BJ (cell line): ENCODE measurements around the gene ACAD10. TPM values are rescaled to one million over a fixed set of nuclear protein-coding genes. Genes with fewer than 3 reads are reported as not detected.
A peak's percentile ranks its signal among the peaks of the same experiment; 100 is the strongest.

ENCODE experiments used
- CTCF ChIA-PET: fragments of 350-600 bp; formaldehyde crosslinking; extraction: SDS; loops from one replicate; lab custom pipeline; 2021; ENCODE audit warnings: antibody characterized with exemption, inconsistent platforms; lab: Yijun Ruan, JAX
- POLR2A ChIA-PET: fragments of 300-600 bp; sonication (Branson Sonifier 250); formaldehyde crosslinking; extraction: SDS; loops from one replicate; lab custom pipeline; 2021; ENCODE audit warnings: antibody characterized with exemption; lab: Charles Lee
- DNase-seq: peaks from one replicate; pipeline ENCODE4 v3.0.0-alpha.2; 2011; ENCODE audit warnings: low read depth
- H3K27me3 ChIP-seq: 2 replicates; pipeline ENCODE4 v1.6.0; 2011; ENCODE audit warnings: low read length; ENCODE audit not compliant: control insufficient read depth, insufficient read depth
- H3K36me3 ChIP-seq: 2 replicates; pipeline ENCODE4 v1.5.1; 2011; ENCODE audit warnings: low read length; ENCODE audit not compliant: control insufficient read depth, insufficient read depth
- H3K4me3 ChIP-seq: 2 replicates; pipeline ENCODE4 v1.5.1; 2011; ENCODE audit warnings: low read depth, mild to moderate bottlenecking, control low read depth, low read length
- CTCF ChIP-seq: IDR thresholded peaks from 2 replicates; pipeline ENCODE4 v1.5.1; 2011; ENCODE audit warnings: low read depth, mild to moderate bottlenecking, control low read depth, inconsistent platforms, low read length, moderate library complexity; ENCODE audit not compliant: insufficient read depth
- polyA plus RNA-seq: library from polyadenylated mRNA; depleted of rRNA; stranded (reverse); fragments of >200 nt; gene quantifications from 2 replicates; pipeline ENCODE4 v1.2.3, GENCODE V29; 2011

Gene ACAD10
- polyA plus RNA-seq, 1 experiment = 15.4 TPM

DNA sequence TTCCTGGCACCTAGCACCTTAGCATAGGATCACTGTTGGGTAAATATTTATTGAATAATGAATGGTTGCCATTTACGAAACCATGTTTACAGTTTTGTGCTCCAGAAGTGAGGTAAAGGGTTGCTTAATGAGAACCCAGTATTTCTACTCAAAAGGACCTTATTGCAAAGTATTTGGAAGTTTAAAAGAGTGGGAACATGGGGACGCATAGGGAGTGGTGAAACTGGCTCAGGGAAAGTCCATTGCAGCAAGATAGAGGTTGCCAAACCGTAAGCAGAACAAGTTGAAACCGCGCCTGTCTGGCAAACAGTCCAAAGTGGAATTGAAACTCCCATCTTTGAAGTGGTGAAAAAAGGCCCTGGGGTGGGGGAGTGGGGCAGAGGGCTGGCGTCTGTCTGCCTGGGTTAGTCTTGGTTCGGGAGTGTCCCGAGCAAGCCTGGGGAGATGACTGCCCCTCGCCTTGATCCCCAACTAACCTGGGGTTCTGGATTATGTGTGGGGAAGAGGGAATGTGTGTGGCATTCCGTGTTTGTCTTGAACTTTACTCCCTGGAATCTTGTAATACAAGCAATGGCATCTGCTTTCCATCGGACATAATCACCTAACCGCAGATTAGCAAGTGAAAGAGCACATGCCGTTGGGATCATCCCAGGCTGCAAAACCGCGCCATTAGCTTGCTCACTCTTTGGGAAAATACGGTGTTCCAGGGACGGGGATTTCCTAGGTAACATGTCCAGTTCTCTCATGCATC is 88.1 kb downstream of the ACAD10 start:
- DNase-seq = peak; percentile 67
- no peaks in the 10 kb centered on the region for H3K36me3 ChIP-seq
- POLR2A ChIA-PET = no interaction called here

GRCh38 chr12:111775205-111776193 is 89.6 kb downstream of the ACAD10 start:
- TF ChIP-seq CTCF = no peak
- DNase-seq = peak; percentile 33
- CTCF ChIA-PET = interaction anchor here (1.3 to 1.9 kb wide), 3 partner anchors 10 to 37 kb away, joined by 4 to 8 read pairs (median 5); no protein-coding TSS in a partner anchor
- Histone ChIP-seq H3K27me3 (no peaks in the 10 kb centered on the region), H3K36me3 (no peaks in the 10 kb centered on the region; the same call in 1 of the 2 replicates), H3K4me3 (no peak overlapping the region)
- POLR2A ChIA-PET = interaction anchor here (0.5 to 0.6 kb wide), 3 partner anchors 9 to 90 kb away, joined by 3 to 22 read pairs (median 6); partner anchors contain the start of genes ACAD10, ALDH2 and BRAP

More for the DNA sequence above, 88.1 kb downstream of the ACAD10 start:
- H3K4me3 ChIP-seq = peak overlapping the region; percentile 19; the same call in 1 of the 2 replicates
- TF ChIP-seq CTCF = no peak
- CTCF ChIA-PET = interaction anchor here (1.3 to 1.9 kb wide), 3 partner anchors 9 to 39 kb away, joined by 4 to 8 read pairs (median 5); no protein-coding TSS in a partner anchor
- H3K27me3 ChIP-seq = no peaks in the 10 kb centered on the region

- POLR2A ChIA-PET = no interaction called here
- Histone ChIP-seq H3K4me3 (no peak overlapping the region), H3K27me3 (no peaks in the 10 kb centered on the region), H3K36me3 (no peaks in the 10 kb centered on the region; the same call in 1 of the 2 replicates)
- CTCF ChIA-PET = interaction anchor here (1.3 to 1.4 kb wide), 2 partner anchors 9 to 73 kb away, joined by 3 to 5 read pairs; no protein-coding TSS in a partner anchor
- TF ChIP-seq CTCF = no peak
- no peak for DNase-seq
Measured at GRCh38 chr12:111776836-111777344, 91.0 kb downstream of the ACAD10 start.

GRCh38 chr12:111777345-111778045 is 91.6 kb downstream of the ACAD10 start:
- no peaks in the 10 kb centered on the region for H3K27me3 ChIP-seq
- no peak for TF ChIP-seq CTCF
- ChIA-PET POLR2A (no interaction called here), CTCF (interaction anchor here (0.8 to 1.4 kb wide), 3 partner anchors 9 to 72 kb away, joined by 3 to 5 read pairs (median 3); no protein-coding TSS in a partner anchor)
- no peak for DNase-seq
- no peaks in the 10 kb centered on the region; the same call in 1 of the 2 replicates for H3K36me3 ChIP-seq
- H3K4me3 ChIP-seq = no peak overlapping the region
